GM12878 (cell line): ENCODE measurements around the gene IL5. TPM values are rescaled to one million over a fixed set of nuclear protein-coding genes. Genes with fewer than 3 reads are reported as not detected.

Experiments used
- BACH1 ChIP-seq: fragments of 450-650 bp; IDR thresholded peaks from 2 replicates; pipeline ENCODE4 v1.6.1; 2017; ENCODE audit warnings: mild to moderate bottlenecking, borderline replicate concordance
- EED ChIP-seq: sonication (generic); IDR thresholded peaks from 2 replicates; pipeline ENCODE4 v1.6.1; 2016; ENCODE audit warnings: antibody characterized with exemption, low read depth
- EP300 ChIP-seq, 2 experiments: fragments of 150-350 bp in 1 of 2; IDR thresholded peaks; 2 replicates each; pipeline ENCODE4 v1.6.1; 2011 to 2012; ENCODE audit warnings: low read depth in 2 of 2, low read length in 2 of 2, borderline replicate concordance in 1 of 2, improper control_type of control experiment in 1 of 2, inconsistent platforms in 1 of 2; ENCODE audit not compliant: control insufficient read depth in 1 of 2
- IRF4 ChIP-seq: IDR thresholded peaks from 2 replicates; pipeline ENCODE4 v1.6.1; 2011; ENCODE audit warnings: low read depth, low read length
- KAT2A ChIP-seq: conservative IDR thresholded peaks from 2 replicates; pipeline ENCODE4 v1.6.1; 2011; ENCODE audit warnings: low read depth, low read length; ENCODE audit not compliant: control insufficient read depth
- KDM1A ChIP-seq: fragments of 200-600 bp; sonication (generic); IDR thresholded peaks from 2 replicates; pipeline ENCODE4 v1.6.1; 2016; ENCODE audit warnings: borderline replicate concordance
- MLLT1 ChIP-seq: fragments of 450-650 bp; IDR thresholded peaks from 2 replicates; pipeline ENCODE4 v1.6.1; 2016; ENCODE audit warnings: mild to moderate bottlenecking
- NR2F1 ChIP-seq: fragments of 450-650 bp; conservative IDR thresholded peaks from 2 replicates; pipeline ENCODE4 v1.6.1; 2017; ENCODE audit warnings: mild to moderate bottlenecking
- NRF1 ChIP-seq: conservative IDR thresholded peaks from 2 replicates; pipeline ENCODE4 v1.6.1; 2011; ENCODE audit warnings: mild to moderate bottlenecking, low read depth, low read length, improper control_type of control experiment
- RAD21 ChIP-seq: IDR thresholded peaks from 2 replicates; pipeline ENCODE4 v1.6.1; 2011; ENCODE audit warnings: mild to moderate bottlenecking, low read depth, low read length, moderate library complexity; ENCODE audit not compliant: insufficient read depth
- RB1 ChIP-seq: fragments of 450-650 bp; formaldehyde crosslinking; IDR thresholded peaks from 2 replicates; pipeline ENCODE4 v1.6.1; 2017; ENCODE audit warnings: mild to moderate bottlenecking, borderline replicate concordance
- RELA ChIP-seq: fragments of 450-650 bp; IDR thresholded peaks from 2 replicates; pipeline ENCODE4 v1.8.0; 2014; ENCODE audit warnings: borderline replicate concordance; ENCODE audit not compliant: partially characterized antibody
- SKIL ChIP-seq: fragments of 450-650 bp; IDR thresholded peaks from 2 replicates; pipeline ENCODE4 v1.6.1; 2017; ENCODE audit warnings: mild to moderate bottlenecking, low read depth, inconsistent platforms; ENCODE audit not compliant: poor library complexity, severe bottlenecking
- SMARCA5 ChIP-seq: fragments of 450-650 bp; IDR thresholded peaks from 2 replicates; pipeline ENCODE4 v1.6.1; 2017; ENCODE audit warnings: mild to moderate bottlenecking
- YY1 ChIP-seq: IDR thresholded peaks from 2 replicates; pipeline ENCODE4 v1.6.1; 2011; ENCODE audit warnings: low read depth, mild to moderate bottlenecking, low read length
- ZNF622 ChIP-seq: fragments of 450-650 bp; IDR thresholded peaks from 2 replicates; pipeline ENCODE4 v1.6.1; 2017; ENCODE audit warnings: mild to moderate bottlenecking, inconsistent platforms
- ZNF687 ChIP-seq: fragments of 450-650 bp; IDR thresholded peaks from 2 replicates; pipeline ENCODE4 v1.6.1; 2017; ENCODE audit warnings: mild to moderate bottlenecking, moderate library complexity
- polyA plus RNA-seq, 11 experiments: library from polyadenylated mRNA; depleted of rRNA in 4 of 11; unstranded in 6 of 11; stranded (reverse) in 5 of 11; fragments of >200 nt; fragmentation: Nextera tagmentation in 4 of 11; fragmentation: Illumina TruSeq in 1 of 11; extraction: Ambion mirVana in 4 of 11; extraction: Trizol in 1 of 11; gene quantifications; 1 replicate in 1 of 11; 2 replicates in 10 of 11; pipeline versions ENCODE4 v1.2.1 to v1.2.3, GENCODE V29; 2011 to 2016; ENCODE audit warnings: inconsistent platforms in 2 of 11, missing spikeins in 2 of 11, low read depth in 1 of 11
- total RNA-seq, 4 experiments: library from RNA; depleted of rRNA in 3 of 4; stranded (reverse); fragments of >200 nt in 3 of 4; fragmentation: Illumina TruSeq in 1 of 4; extraction: Trizol in 1 of 4; gene quantifications; 2 replicates each; pipeline versions ENCODE4 v1.2.1 to v1.2.3, GENCODE V29; 2013 to 2021
- TF ChIP-seq, protein P1 (sequence below): fragments of 450-650 bp; IDR thresholded peaks from 2 replicates; pipeline ENCODE4 v1.6.1; 2017; ENCODE audit warnings: antibody characterized with exemption, mild to moderate bottlenecking, moderate library complexity

Gene IL5
- total and polyA plus RNA-seq, 10 of the 15 experiments (the other 5 are each of a cell fraction or from before 2014, with no cell fraction given), result not detected

DNA sequence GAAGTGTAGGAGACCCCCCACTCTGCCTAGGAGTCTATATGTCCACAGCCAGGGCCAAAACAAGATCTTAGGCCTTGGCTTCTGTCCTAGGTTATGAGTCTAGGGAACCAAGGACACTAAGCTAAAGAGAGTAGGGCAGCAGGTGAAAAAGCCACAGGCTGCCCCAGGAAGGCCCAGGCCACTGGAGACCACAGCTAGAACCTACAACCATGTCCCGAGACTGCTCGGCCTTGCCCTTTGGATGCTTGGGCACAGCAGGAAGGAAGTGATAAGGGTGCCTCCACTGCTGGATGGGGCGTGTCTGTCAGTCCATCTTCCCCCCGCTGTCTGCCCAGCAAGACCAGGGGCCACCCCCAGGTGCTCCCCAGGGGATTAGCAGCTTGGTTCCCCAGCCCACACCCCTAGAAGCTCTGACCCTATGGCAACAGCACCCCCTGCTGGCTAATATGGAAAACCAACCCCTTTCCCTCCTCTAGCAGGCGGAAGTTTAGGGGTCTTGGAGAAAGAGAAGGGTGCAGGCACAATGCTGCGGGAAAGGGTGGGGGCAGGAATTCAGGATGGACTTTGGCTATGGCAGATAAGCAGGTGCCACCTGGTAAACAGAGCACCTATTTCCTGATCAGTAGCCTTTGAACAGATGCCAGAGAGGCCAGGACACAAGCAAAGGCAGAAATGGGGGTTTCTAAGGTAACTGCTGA, 42.2 kb downstream of the IL5 start (continued):
- TF ChIP-seq NRF1, result no peak
- peak; percentile 27; the same call in 1 of the 2 replicates for TF ChIP-seq ZNF687
- no peak for TF ChIP-seq KAT2A
- peak; percentile 100 for TF ChIP-seq RAD21
- TF ChIP-seq, protein P1, sequence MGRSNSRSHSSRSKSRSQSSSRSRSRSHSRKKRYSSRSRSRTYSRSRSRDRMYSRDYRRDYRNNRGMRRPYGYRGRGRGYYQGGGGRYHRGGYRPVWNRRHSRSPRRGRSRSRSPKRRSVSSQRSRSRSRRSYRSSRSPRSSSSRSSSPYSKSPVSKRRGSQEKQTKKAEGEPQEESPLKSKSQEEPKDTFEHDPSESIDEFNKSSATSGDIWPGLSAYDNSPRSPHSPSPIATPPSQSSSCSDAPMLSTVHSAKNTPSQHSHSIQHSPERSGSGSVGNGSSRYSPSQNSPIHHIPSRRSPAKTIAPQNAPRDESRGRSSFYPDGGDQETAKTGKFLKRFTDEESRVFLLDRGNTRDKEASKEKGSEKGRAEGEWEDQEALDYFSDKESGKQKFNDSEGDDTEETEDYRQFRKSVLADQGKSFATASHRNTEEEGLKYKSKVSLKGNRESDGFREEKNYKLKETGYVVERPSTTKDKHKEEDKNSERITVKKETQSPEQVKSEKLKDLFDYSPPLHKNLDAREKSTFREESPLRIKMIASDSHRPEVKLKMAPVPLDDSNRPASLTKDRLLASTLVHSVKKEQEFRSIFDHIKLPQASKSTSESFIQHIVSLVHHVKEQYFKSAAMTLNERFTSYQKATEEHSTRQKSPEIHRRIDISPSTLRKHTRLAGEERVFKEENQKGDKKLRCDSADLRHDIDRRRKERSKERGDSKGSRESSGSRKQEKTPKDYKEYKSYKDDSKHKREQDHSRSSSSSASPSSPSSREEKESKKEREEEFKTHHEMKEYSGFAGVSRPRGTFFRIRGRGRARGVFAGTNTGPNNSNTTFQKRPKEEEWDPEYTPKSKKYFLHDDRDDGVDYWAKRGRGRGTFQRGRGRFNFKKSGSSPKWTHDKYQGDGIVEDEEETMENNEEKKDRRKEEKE, result no peak
- peak; percentile 23; the same call in 1 of the 2 replicates for TF ChIP-seq EED
- peak; percentile 56; the same call in 1 of the 2 replicates for TF ChIP-seq NR2F1
- TF ChIP-seq RELA, result peak; percentile 56
- 0 out of 2 replicates have a peak, but pooled peaks have one; percentile 19 for TF ChIP-seq IRF4
- TF ChIP-seq KDM1A, result no peak
- 0 out of 2 replicates have a peak, but pooled peaks have one; percentile 50 for TF ChIP-seq BACH1
- TF ChIP-seq EP300 (IDR thresholded peaks at IDR 0.05; ENCODE audit: borderline replicate concordance in 1 of 2, control insufficient read depth in 1 of 2, low read depth in 2 of 2, low read length in 2 of 2), result 0 out of 4 replicates have a peak, but pooled peaks of 1 of the 2 experiments have one; percentile 11
- peak; percentile 77; the same call in 1 of the 2 replicates for TF ChIP-seq RB1
- peak; percentile 86 for TF ChIP-seq MLLT1
- no peak for TF ChIP-seq ZNF622
- peak; percentile 78 for TF ChIP-seq YY1
- 0 out of 2 replicates have a peak, but pooled peaks have one; percentile 15 for TF ChIP-seq SMARCA5
- TF ChIP-seq SKIL, result peak; percentile 78
